H9 (cell line): ENCODE results near the gene SSTR4. TPM values are rescaled to one million over a fixed set of nuclear protein-coding genes. Genes with fewer than 3 reads are reported as not detected.
A peak's percentile ranks its signal among the peaks of the same experiment; 100 is the strongest.

Experiments used
- DNase-seq: peaks from one replicate; pipeline ENCODE4 v3.0.0-alpha.2; 2017
- H2AFZ ChIP-seq: one replicate; pipeline ENCODE4 v1.6.1; 2013; ENCODE audit warnings: mild to moderate bottlenecking, low read length, control low read depth, moderate library complexity
- H2AK5ac ChIP-seq: 2 replicates; pipeline ENCODE4 v1.6.1; 2013; ENCODE audit warnings: low read length, control low read depth, mixed read lengths; ENCODE audit not compliant: insufficient read length
- H2BK120ac ChIP-seq: one replicate; pipeline ENCODE4 v1.6.1; 2013; ENCODE audit warnings: low read depth, mild to moderate bottlenecking, low read length, control low read depth, inconsistent platforms; ENCODE audit not compliant: poor library complexity, severe bottlenecking
- H2BK12ac ChIP-seq: 2 replicates; pipeline ENCODE4 v1.6.1; 2013; ENCODE audit warnings: low read length, control low read depth, mixed read lengths, low read depth; ENCODE audit not compliant: insufficient read length
- H2BK15ac ChIP-seq: 2 replicates; pipeline ENCODE4 v1.6.1; 2013; ENCODE audit warnings: low read depth, low read length, control low read depth
- H2BK20ac ChIP-seq: one replicate; pipeline ENCODE4 v1.6.1; 2013; ENCODE audit warnings: low read depth, mild to moderate bottlenecking, low read length, control low read depth, inconsistent platforms; ENCODE audit not compliant: poor library complexity, severe bottlenecking
- H2BK5ac ChIP-seq: 2 replicates; pipeline ENCODE4 v1.6.1; 2013; ENCODE audit warnings: low read length, control low read depth, mixed read lengths; ENCODE audit not compliant: insufficient read length
- H3K14ac ChIP-seq: 2 replicates; pipeline ENCODE4 v1.6.1; 2013; ENCODE audit warnings: low read length, control low read depth; ENCODE audit not compliant: insufficient read depth
- H3K18ac ChIP-seq: 2 replicates; pipeline ENCODE4 v1.6.1; 2013; ENCODE audit warnings: low read depth, mild to moderate bottlenecking, mixed read lengths, low read length, control low read depth; ENCODE audit not compliant: insufficient read length
- H3K23ac ChIP-seq: 2 replicates; pipeline ENCODE4 v1.6.1; 2013; ENCODE audit warnings: low read length, control low read depth, mixed read lengths, low read depth; ENCODE audit not compliant: insufficient read length
- H3K23me2 ChIP-seq: 2 replicates; pipeline ENCODE4 v1.6.1; 2013; ENCODE audit warnings: low read depth, mild to moderate bottlenecking, mixed read lengths, low read length, control low read depth; ENCODE audit not compliant: insufficient read length, poor library complexity, severe bottlenecking
- H3K27ac ChIP-seq: 2 replicates; pipeline ENCODE4 v1.5.1; 2013; ENCODE audit warnings: low read length, control low read depth, mixed read lengths, low read depth; ENCODE audit not compliant: insufficient read length
- H3K27me3 ChIP-seq: 2 replicates; pipeline ENCODE4 v1.6.1; 2013; ENCODE audit warnings: low read length, control low read depth, inconsistent platforms; ENCODE audit not compliant: insufficient read depth
- H3K4ac ChIP-seq: 2 replicates; pipeline ENCODE4 v1.6.1; 2013; ENCODE audit warnings: low read depth, mild to moderate bottlenecking, control low read depth, inconsistent platforms, low read length, moderate library complexity
- H3K4me1 ChIP-seq: 2 replicates; pipeline ENCODE4 v1.6.1; 2013; ENCODE audit warnings: low read length, control low read depth, inconsistent platforms; ENCODE audit not compliant: insufficient read depth
- H3K4me2 ChIP-seq: 2 replicates; pipeline ENCODE4 v1.6.1; 2013; ENCODE audit warnings: low read length, control low read depth, mixed read lengths; ENCODE audit not compliant: insufficient read length, insufficient read depth
- H3K56ac ChIP-seq: 2 replicates; pipeline ENCODE4 v1.6.1; 2013; ENCODE audit warnings: low read depth, mild to moderate bottlenecking, mixed read lengths, low read length, control low read depth; ENCODE audit not compliant: insufficient read length
- H3K79me1 ChIP-seq: 2 replicates; pipeline ENCODE4 v1.6.1; 2013; ENCODE audit warnings: low read depth, mild to moderate bottlenecking, moderate library complexity, low read length, control low read depth, inconsistent platforms; ENCODE audit not compliant: insufficient read depth, poor library complexity, severe bottlenecking
- H3K79me2 ChIP-seq: 2 replicates; pipeline ENCODE4 v1.6.1; 2013; ENCODE audit warnings: low read length, control low read depth, inconsistent platforms; ENCODE audit not compliant: insufficient read depth
- H3K9ac ChIP-seq: 2 replicates; pipeline ENCODE4 v1.6.1; 2013; ENCODE audit warnings: low read length, control low read depth, mixed read lengths; ENCODE audit not compliant: insufficient read length; ENCODE audit errors: extremely low read depth
- H3K9me3 ChIP-seq: one replicate; pipeline ENCODE4 v1.6.1; 2013; ENCODE audit warnings: low read depth, low read length, inconsistent platforms; ENCODE audit not compliant: control insufficient read depth
- H3T11ph ChIP-seq: one replicate; pipeline ENCODE4 v1.6.1; 2013; ENCODE audit warnings: mild to moderate bottlenecking, low read length, control low read depth, inconsistent platforms
- H4K20me1 ChIP-seq: one replicate; pipeline ENCODE4 v1.6.1; 2013; ENCODE audit not compliant: control insufficient read depth, insufficient read length, insufficient read depth
- H4K5ac ChIP-seq: 2 replicates; pipeline ENCODE4 v1.6.1; 2013; ENCODE audit warnings: low read depth, mild to moderate bottlenecking, mixed read lengths, low read length, control low read depth; ENCODE audit not compliant: insufficient read length
- H4K8ac ChIP-seq: replicated peaks from 2 replicates; pipeline ENCODE4 v1.6.1; 2013; ENCODE audit warnings: low read length, control low read depth, mixed read lengths, low read depth; ENCODE audit not compliant: insufficient read length
- H4K91ac ChIP-seq: 2 replicates; pipeline ENCODE4 v1.6.1; 2013; ENCODE audit warnings: low read depth, mild to moderate bottlenecking, moderate library complexity, mixed read lengths, low read length, control low read depth; ENCODE audit not compliant: insufficient read length
- H3K27ac Mint-ChIP-seq, 3 experiments: 2 replicates in 2 of 3; 3 replicates in 1 of 3; pipeline ENCODE4 v1.8.0; 2020 to 2021; ENCODE audit warnings: mixed read lengths in 3 of 3, mild to moderate bottlenecking in 1 of 3, moderate library complexity in 1 of 3
- H3K27me3 Mint-ChIP-seq: 2 replicates; pipeline ENCODE4 v1.8.0; 2021; ENCODE audit warnings: low read depth, mild to moderate bottlenecking, moderate library complexity, mixed read lengths
- H3K36me3 Mint-ChIP-seq, 3 experiments: 2 replicates in 2 of 3; 3 replicates in 1 of 3; pipeline ENCODE4 v1.8.0; 2020 to 2021; ENCODE audit warnings: low read depth in 3 of 3, mixed read lengths in 3 of 3; ENCODE audit not compliant: insufficient read depth in 1 of 3
- H3K4me1 Mint-ChIP-seq, 2 experiments: 2 replicates each; pipeline ENCODE4 v1.8.0; 2020; ENCODE audit warnings: mixed read lengths in 2 of 2
- H3K4me3 Mint-ChIP-seq, 2 experiments: 2 replicates in 1 of 2; 3 replicates in 1 of 2; pipeline ENCODE4 v1.8.0; 2020 to 2021; ENCODE audit warnings: mild to moderate bottlenecking in 2 of 2, mixed read lengths in 2 of 2, moderate library complexity in 1 of 2
- H3K9me3 Mint-ChIP-seq, 2 experiments: 2 replicates in 1 of 2; 3 replicates in 1 of 2; pipeline ENCODE4 v1.8.0; 2020; ENCODE audit warnings: mild to moderate bottlenecking in 2 of 2, mixed read lengths in 2 of 2, moderate library complexity in 1 of 2
- WGBS: extraction: QIAGEN DNeasy Blood & Tissue Kit; methylation state at CpG from one replicate; pipeline ENCODE4 v1.1.7; 2013; ENCODE audit warnings: missing lambda C conversion rate, low lambda C conversion rate, mixed read lengths; ENCODE audit not compliant: insufficient read length; ENCODE audit errors: extremely low coverage; 5-methylcytosine and 5-hydroxymethylcytosine counted together
- total RNA-seq: library from RNA; stranded (reverse); gene quantifications from 2 replicates; pipeline ENCODE4 v1.2.1, GENCODE V29; 2021
- TF ChIP-seq, protein P1 (sequence below): fragments of 200-600 bp; sonication (generic); conservative IDR thresholded peaks from 3 replicates; pipeline ENCODE4 v1.8.0; 2021; ENCODE audit warnings: antibody characterized with exemption, mild to moderate bottlenecking

The SSTR4 gene
- total RNA-seq, 1 experiment from 2014 or later, result not detected

GRCh38 chr20:23047001-23047737 lies 12.1 kb downstream of the SSTR4 start:
- H3K27ac ChIP-seq, result no peak overlapping the region
- H4K5ac ChIP-seq, result no peak overlapping the region
- no peak overlapping the region for H2BK120ac ChIP-seq
- H2BK12ac ChIP-seq, result no peak overlapping the region
- no peak overlapping the region for H4K91ac ChIP-seq
- no peak overlapping the region for H2BK5ac ChIP-seq
- Mint-ChIP-seq H3K4me1 (peaks cover 36 to 48% of the 10 kb centered on the region in 2 experiments), H3K27me3 (peaks cover 96% of the 10 kb centered on the region), H3K27ac (no peak overlapping the region), H3K4me3 (peak overlapping the region in 1 of 2 experiments; percentile 30; a peak in 2 of 5 replicates), H3K9me3 (peaks cover 2 to 4% of the 10 kb centered on the region in 2 experiments; a peak in 2 of 5 replicates), H3K36me3 (peaks cover 0 to 3% (median 1%) of the 10 kb centered on the region in 3 experiments; a peak in 2 of 7 replicates)
- H4K8ac ChIP-seq, result no peak overlapping the region
- DNase-seq, result no peak
- no CpG with 5 or more reads among the region's 13 CpGs for WGBS
- no peak overlapping the region for H3K14ac ChIP-seq
- H3K9me3 ChIP-seq, result no peaks in the 10 kb centered on the region
- no peak overlapping the region for H3K18ac ChIP-seq
- H3K9ac ChIP-seq, result no peak overlapping the region
- no peak overlapping the region for H3K56ac ChIP-seq
- H3K27me3 ChIP-seq, result peaks cover 26% of the 10 kb centered on the region; the same call in 1 of the 2 replicates
- TF ChIP-seq, protein P1, sequence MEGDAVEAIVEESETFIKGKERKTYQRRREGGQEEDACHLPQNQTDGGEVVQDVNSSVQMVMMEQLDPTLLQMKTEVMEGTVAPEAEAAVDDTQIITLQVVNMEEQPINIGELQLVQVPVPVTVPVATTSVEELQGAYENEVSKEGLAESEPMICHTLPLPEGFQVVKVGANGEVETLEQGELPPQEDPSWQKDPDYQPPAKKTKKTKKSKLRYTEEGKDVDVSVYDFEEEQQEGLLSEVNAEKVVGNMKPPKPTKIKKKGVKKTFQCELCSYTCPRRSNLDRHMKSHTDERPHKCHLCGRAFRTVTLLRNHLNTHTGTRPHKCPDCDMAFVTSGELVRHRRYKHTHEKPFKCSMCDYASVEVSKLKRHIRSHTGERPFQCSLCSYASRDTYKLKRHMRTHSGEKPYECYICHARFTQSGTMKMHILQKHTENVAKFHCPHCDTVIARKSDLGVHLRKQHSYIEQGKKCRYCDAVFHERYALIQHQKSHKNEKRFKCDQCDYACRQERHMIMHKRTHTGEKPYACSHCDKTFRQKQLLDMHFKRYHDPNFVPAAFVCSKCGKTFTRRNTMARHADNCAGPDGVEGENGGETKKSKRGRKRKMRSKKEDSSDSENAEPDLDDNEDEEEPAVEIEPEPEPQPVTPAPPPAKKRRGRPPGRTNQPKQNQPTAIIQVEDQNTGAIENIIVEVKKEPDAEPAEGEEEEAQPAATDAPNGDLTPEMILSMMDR, result no peak
- no peak overlapping the region for H3K4ac ChIP-seq
- no peaks in the 10 kb centered on the region for H3K79me1 ChIP-seq
- H3T11ph ChIP-seq, result no peak overlapping the region
- H3K4me2 ChIP-seq, result peak overlapping the region; percentile 66
- H2AK5ac ChIP-seq, result no peak overlapping the region
- no peak overlapping the region for H3K23ac ChIP-seq
- H2BK15ac ChIP-seq, result no peak overlapping the region
- no peaks in the 10 kb centered on the region for H3K79me2 ChIP-seq
- peaks cover 8% of the 10 kb centered on the region; the same call in 1 of the 2 replicates for H3K4me1 ChIP-seq
- H3K23me2 ChIP-seq, result peaks cover 24% of the 10 kb centered on the region
- no peak overlapping the region for H2AFZ ChIP-seq
- no peaks in the 10 kb centered on the region for H4K20me1 ChIP-seq
- H2BK20ac ChIP-seq, result no peak overlapping the region
